ENCODE measurements around the gene PRRT1. TPM values are rescaled to one million over a fixed set of nuclear protein-coding genes. Genes with fewer than 3 reads are reported as not detected.
"Not testable (repeated sequence)": the region's sequence is repeated elsewhere in the genome, so short reads cannot be mapped to it uniquely, and the experiment has no call there.

PRRT1 gene
- 0.37 TPM in 1 of 2 replicates, not detected in the other for total RNA-seq (2014; rRNA removed; shearing (Covaris generic))
- polyA plus RNA-seq (2015; cell fraction: cytosol; rRNA removed), result 0.23 and 0.85 TPM in 2 replicates
- polyA plus RNA-seq (2015; cell fraction: nucleus; rRNA removed), result 1.5 and 2.1 TPM in 2 replicates

DNA sequence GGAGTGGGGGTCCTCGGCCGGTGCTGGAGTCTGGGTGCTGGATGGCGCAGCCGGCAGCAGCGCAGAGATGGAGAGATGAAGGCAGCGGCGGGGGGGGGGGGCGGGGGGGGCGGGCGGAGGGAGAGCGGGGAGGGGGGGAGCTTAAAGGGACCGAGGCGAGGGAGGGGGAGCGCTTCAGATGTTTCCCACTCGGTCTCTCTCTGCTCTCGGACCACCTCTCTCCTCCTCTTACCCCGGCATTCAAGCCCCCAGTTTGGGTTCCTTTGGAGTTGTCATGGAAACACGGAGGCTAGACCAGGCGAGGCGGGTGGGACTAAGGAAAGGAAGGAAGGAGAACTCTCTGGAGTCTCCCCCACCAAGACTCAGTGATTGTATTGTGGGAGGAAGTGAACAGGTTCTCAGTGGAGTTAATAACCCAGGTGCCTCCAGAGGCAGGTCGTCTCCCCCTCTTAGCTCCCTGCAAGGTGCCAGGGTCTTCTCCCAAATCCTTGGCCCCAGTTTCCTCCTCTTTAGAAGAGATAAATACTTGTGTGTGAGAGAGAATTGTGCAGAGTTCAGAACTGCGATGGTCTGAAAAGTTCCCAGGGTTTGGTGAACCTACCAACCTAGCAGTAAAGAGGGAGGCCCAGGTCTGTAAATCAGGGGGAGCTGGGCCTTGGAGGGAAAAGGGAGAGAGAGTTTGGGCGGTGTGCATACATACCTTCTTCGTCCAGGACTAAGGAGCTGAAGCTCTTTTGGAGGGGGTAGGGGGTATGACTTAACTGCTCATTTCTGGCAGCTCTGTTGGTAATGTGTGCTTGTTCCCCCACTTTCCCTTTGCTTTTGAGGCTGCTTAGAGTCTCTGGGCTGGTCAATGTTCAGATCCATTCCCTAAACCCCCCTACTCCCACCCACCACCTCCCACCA is at the start of gene PRRT1:
TSS of gene PRRT1 (minus strand) at position 77 of the 906 bp plus-strand sequence. CDS start 112 bp downstream, outside the sequence.
- DNase-seq (ENCODE audit: low read depth), result no peak

DNA sequence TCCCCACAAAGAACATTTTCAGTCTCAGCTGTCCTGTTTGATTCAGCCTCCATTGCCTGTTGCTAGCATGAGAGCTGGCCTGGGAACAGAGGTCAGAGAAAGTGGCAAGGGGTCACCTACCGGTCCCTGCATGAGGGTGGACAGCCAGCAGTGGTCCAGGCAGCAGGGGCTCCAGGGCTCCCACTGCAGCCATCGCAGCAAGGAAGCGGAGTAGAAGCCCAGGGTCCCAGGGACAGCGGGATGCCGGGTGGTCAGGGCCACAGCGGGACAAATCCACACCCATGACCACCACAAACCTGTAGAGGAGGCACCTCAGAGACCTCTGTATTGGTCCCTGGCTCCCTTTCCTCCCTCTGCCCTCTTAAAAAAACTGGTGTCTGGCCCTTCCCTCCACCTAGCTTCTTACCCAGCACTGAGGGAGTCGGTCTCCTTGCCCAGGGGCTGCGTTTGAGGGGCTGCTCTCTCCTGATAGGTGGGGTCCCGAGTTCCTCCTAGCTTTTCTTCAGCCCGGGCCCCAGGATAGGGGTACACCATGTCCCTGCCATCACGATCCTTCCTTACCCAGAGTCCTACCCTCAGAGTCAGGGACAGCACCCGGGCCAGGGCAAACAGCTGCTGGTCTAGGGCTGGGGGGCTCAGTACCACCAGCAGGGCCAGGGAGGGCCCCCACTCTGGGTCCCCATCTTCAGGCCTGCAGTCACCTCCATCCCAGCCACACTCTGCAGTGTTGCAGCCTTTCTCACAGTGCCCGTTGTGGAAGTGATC is 49.2 kb upstream of the PRRT1 start:
- DNase-seq (ENCODE audit: low read depth), result no peak

DNA sequence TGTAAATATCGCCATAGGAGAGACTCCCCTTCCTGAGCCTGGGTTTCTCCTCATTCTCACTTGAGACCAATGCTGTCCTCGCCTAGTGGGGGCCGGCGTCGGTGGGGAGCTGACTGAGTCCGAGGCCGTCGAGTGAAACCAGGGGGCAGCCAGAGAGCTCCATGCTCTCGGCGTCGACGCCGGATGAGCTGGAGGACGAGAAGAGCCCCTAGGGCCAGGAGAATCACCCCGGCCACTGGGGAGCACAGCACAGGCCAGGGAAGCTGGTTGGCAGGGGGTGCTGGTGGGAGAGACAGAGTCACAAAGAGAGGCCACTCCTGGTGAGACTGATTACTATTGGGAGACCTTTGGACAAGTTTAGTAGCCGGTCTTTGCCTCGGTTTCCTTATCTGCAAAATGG is 47.1 kb upstream of the PRRT1 start:
- no peak for DNase-seq (ENCODE audit: low read depth)

DNA sequence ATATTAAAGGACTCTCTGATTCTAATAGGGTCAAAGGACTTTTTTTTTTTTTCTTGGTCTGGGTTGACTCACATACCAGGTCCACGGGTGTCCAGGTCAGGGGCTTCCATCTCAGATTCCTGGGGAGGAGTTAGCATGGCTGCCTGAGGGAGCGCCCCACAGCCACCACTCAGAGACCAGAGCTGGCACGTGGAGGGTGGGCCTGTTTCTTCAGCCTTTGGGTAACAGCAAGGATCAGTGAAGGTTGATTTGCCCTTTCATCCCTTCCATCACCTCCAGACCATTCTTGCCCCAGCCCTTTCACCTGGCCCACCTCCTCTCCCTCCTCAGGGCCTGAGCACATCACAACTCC is 46.6 kb upstream of the PRRT1 start:
- DNase-seq (ENCODE audit: low read depth), result no peak

DNA sequence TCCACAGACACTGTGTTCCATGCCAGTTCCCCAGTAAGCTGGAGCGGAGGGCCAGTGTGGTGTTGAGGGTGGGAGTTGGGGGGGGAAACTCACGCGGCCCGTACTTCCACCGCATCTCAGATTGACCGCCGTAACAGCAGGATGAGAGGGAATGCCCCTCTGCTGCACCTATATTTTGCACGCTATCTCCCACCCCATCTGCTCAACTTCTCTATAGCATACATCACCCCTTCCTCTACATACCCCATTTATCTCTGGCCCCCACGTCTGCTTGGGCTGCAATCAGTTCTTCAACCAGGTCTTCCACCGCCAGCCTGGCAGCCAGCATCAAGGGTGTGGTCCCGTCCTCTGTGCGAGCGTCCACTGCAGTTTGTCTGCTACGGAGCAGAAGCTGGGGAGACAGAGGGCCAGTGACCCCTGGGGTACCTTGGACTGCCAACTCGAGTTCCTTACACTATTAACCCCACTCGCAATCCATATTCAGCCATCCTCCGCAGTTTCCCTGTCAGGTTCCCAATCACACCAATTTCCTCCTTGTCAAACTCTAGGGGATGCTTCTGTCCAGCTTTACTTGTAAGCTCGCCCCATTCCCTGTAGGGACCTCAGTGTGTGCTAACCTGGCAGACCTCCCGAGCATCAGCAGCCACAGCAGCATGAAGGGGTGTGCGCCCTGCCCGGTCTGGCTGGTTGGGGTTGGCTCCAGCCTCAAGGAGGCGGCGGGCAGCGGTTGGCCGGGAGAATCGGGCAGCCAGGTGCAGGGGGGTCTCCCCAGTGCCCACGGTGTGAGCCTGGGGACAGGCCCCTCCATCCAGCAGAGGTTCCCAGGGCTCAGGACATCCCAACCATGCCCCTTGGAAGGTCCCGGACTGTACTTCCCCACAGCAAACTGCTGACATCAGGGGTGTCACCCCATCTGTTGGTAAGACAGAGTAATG is 45.2 kb upstream of the PRRT1 start:
- no peak for DNase-seq (ENCODE audit: low read depth)

- peak; percentile 91 for DNase-seq (ENCODE audit: low read depth)
Observed at GRCh38 chr6:32195902-32196681, 44.4 kb upstream of the PRRT1 start.

DNA sequence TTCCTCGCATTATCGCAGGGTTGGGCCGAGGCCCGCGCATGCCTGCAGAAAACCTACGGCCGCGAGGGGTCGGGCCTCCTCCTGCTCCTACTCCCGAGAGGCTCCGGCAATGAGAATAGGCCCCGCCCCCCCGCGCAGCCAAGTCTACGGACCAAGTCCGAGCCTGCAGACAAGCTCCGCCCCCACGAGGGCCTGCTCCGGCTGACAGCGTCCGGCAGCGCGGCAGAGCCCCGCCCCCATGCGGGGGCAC is 43.8 kb upstream of the PRRT1 start:
- DNase-seq (ENCODE audit: low read depth), result peak; percentile 100

GRCh38 chr6:32194825-32195651 is 43.3 kb upstream of the PRRT1 start:
- DNase-seq (ENCODE audit: low read depth), result peak; percentile 58

DNA sequence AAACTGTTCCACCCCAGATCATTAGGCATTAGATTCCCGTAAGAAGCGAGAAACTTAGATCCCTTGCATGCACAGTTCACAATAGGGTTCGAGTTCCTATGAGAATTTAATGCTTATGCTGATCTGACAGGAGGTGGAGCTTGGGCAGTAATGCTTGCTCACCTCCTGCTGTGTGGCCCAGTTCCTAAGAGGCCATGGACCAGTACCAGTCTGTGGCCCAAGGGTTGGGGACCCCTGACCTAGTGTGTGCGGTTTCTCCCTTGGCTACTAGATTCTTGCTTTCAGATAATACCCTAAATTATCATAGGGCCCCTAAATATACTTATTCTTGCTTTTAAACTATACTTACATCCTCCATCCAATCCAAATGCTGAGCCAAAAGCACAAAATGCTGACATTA is 42.6 kb upstream of the PRRT1 start:
- DNase-seq (ENCODE audit: low read depth), result no peak

DNA sequence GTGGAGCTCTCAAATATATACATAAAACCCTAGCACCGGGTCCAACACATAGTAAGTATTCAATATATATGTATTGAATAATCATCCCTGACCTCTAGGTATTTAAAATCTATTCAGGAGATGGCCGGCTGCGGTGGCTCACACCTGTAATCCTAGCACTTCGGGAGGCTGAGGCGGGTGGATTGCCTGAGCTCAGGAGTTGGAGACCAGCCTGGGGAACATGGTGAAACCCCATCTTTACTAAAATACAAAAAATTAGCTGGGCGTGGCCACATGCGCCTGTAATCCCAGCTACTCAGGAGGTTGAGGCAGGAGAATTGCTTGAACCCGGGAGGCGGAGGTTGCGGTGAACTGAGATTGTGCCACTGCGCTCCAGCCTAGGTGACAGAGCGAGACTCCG is 41.4 kb upstream of the PRRT1 start:
- not testable (repeated sequence) for DNase-seq (ENCODE audit: low read depth)

- DNase-seq (ENCODE audit: low read depth), result peak; percentile 84
Observed at GRCh38 chr6:32192608-32193039, 40.9 kb upstream of the PRRT1 start, which contains the start of gene GPSM3. Gene GPSM3 (minus strand): TSS chr6:32192643. CDS start chr6:32192513, 130 bp downstream.

DNA sequence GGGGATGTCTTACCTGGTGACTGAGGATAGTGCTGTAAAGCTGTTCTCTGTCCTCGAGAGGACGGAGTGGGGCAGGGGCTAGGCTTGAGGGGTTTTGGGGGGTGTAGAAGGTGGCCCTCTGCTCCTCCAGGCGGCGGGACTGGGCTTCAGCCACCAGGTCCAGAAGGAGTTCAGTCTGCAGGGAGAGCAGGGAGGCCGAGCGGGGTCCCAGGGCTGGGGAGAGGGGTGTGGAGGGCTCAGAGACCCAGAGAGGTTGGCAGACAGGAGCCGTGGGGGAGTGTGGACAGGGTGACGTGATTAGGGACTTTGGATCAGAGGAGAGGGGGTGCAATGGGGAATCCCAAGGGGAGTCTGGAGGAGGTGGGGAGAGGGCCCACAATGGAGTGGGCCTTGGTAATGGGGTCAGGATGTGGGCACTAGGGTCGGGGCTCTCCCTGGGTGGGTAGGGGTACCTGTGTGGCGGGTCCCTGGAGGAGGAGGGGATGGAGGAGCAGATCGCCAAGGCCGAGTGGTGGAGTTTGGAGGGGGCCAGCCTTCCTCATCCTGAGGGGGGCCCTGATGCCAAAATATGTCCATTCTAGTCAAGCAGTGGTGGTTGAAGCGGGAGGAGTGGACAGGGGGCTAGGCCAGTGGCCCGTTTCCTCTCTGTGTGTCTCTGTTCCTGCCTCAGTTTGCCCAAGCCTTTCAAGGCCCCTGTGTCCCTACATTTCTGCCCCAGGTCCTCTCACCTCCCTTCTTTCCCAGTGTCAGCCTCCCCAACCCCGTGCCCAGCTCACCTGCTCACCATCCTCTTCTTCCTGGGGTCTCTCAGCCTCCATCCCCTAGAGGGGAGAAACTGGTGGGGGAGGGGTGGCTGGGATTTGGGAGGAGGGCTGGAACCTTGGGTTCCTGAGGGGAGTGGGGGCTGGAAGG is 40.2 kb upstream of the PRRT1 start:
- DNase-seq (ENCODE audit: low read depth), result no peak

GRCh38 chr6:32190911-32191677 is 39.4 kb upstream of the PRRT1 start:
- no peak for DNase-seq (ENCODE audit: low read depth)

GRCh38 chr6:32190054-32190851 is 38.5 kb upstream of the PRRT1 start, which contains the start of gene PBX2:
Gene PBX2 (minus strand): TSS chr6:32190202. CDS start chr6:32189915, 287 bp downstream.
- peak; percentile 82 for DNase-seq (ENCODE audit: low read depth)

DNA sequence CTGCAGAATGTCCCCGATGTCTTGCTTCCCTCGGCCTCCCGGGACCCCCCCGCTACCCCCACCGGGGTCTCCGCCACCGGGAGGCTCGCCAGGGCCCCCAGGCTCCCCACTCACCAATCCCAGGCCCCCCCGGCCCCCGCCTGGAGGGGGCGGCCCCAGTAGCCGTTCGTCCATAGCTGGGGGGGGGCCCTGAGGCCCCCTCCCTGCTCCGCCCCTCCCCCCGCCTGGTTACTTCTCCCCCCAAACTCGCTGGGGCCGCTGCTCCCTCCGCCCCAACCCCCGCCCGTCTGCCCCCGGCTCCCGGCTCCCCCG is 38.0 kb upstream of the PRRT1 start:
- DNase-seq (ENCODE audit: low read depth), result no peak

DNA sequence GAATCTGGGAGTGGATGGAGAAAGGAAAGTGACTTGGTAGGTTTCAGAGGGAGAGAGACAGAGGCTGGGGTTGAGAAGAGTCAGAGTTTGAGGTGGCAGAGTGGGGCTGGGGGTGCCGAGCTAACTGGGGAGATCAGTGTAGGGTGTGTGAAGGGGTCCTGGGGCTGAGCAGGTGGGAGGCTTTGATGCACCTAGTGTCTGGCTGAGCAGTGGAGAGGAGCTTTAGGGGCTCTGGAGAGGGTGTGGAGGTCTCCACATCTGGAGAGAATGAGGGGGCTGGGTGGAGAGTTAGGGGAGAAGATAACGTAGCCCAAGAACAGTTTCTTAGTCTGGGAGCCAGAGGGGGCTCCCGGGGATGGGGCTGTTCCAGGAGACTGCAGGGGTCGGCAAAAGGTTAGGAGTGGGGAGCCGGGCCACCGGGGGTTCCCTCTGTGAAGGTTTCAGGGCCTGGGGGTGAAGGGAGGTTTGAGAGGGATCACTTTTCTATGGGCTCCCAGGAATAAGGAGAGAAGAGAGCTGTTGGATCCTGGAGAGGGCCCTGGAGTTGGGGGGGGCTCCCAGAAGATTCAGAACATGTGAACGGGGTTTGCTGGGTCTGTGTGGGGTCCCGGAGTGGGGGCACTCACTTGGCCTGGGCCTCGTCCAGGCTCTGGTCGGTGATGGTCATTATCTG is 37.5 kb upstream of the PRRT1 start:
- no peak for DNase-seq (ENCODE audit: low read depth)
